Measurements from ENCODE around the gene TMEM238.
"Not testable (repeated sequence)": the region's sequence is repeated elsewhere in the genome, so short reads cannot be mapped to it uniquely, and the experiment has no call there.

TMEM238 gene

GRCh38 chr19:55401390-55401789 is 17.3 kb upstream of the TMEM238 start:
- not testable (repeated sequence) for DNase-seq (ENCODE audit: low spot score)

- DNase-seq (ENCODE audit: low spot score): no peak
These were observed 16.4 kb upstream of the TMEM238 start for GRCh38 chr19:55400281-55401087.

GRCh38 chr19:55398200-55398925 is 14.3 kb upstream of the TMEM238 start:
- no peak for DNase-seq (ENCODE audit: low spot score)

GRCh38 chr19:55392820-55393761 is 9.0 kb upstream of the TMEM238 start:
- no peak for DNase-seq (ENCODE audit: low spot score)

- no peak for DNase-seq (ENCODE audit: low spot score)
These were observed 7.9 kb upstream of the TMEM238 start for GRCh38 chr19:55391702-55392615.

- no peak for DNase-seq (ENCODE audit: low spot score)
These were observed 7.1 kb upstream of the TMEM238 start for GRCh38 chr19:55391191-55391670.

- no peak for DNase-seq (ENCODE audit: low spot score)
These were observed 6.4 kb upstream of the TMEM238 start for GRCh38 chr19:55390461-55390880.

- no peak for DNase-seq (ENCODE audit: low spot score)
These were observed 5.6 kb upstream of the TMEM238 start for GRCh38 chr19:55389386-55390317.

- DNase-seq (ENCODE audit: low spot score): no peak
These were observed 3.8 kb upstream of the TMEM238 start for GRCh38 chr19:55387736-55388497.

- no peak for DNase-seq (ENCODE audit: low spot score)
These were observed 2.4 kb upstream of the TMEM238 start for GRCh38 chr19:55386493-55386971.

GRCh38 chr19:55385724-55386492 is 1.8 kb upstream of the TMEM238 start, which contains the start of gene RPL28:
Gene RPL28 (plus strand): TSS chr19:55385932. CDS start chr19:55386358, 426 bp downstream.
- peak; percentile 93 for DNase-seq (ENCODE audit: low spot score)

GRCh38 chr19:55384920-55385723 is 1.0 kb upstream of the TMEM238 start:
- DNase-seq (ENCODE audit: low spot score): peak; percentile 91

GRCh38 chr19:55383279-55384130 is 587 bp downstream of the TMEM238 start:
- DNase-seq (ENCODE audit: low spot score): peak; percentile 78

GRCh38 chr19:55382522-55383054 is 1.5 kb downstream of the TMEM238 start:
- no peak for DNase-seq (ENCODE audit: low spot score)

- no peak for DNase-seq (ENCODE audit: low spot score)
These were observed 2.1 kb downstream of the TMEM238 start for GRCh38 chr19:55382013-55382412.

GRCh38 chr19:55379174-55379573 is 4.9 kb downstream of the TMEM238 start:
- no peak for DNase-seq (ENCODE audit: low spot score)
